Sigmoid colon (tissue), 7 donors: ENCODE results near the gene ZDHHC7. TPM values are rescaled to one million over a fixed set of nuclear protein-coding genes. Genes with fewer than 3 reads are reported as not detected.

ENCODE experiments used
- DNase-seq: peaks from one replicate; pipeline ENCODE4 v3.0.0-alpha.2; 2019
- H3K27ac ChIP-seq, 4 donors: fragments of 200-600 bp; sonication (generic); one replicate each; pipeline ENCODE4 v1.5.1; 2016 to 2019; ENCODE audit warnings: mild to moderate bottlenecking in 1 of 4
- H3K27me3 ChIP-seq, 3 donors: fragments of 200-600 bp; sonication (generic); one replicate each; pipeline ENCODE4 v1.5.1; 2019; ENCODE audit warnings: mild to moderate bottlenecking in 1 of 3
- H3K36me3 ChIP-seq, 4 donors: fragments of 200-600 bp; sonication (generic); one replicate each; pipeline ENCODE4 v1.5.1; 2016 to 2019
- H3K4me1 ChIP-seq, 4 donors: fragments of 200-600 bp; sonication (generic); one replicate each; pipeline ENCODE4 v1.5.1; 2017 to 2019
- H3K4me3 ChIP-seq, 4 donors: fragments of 200-600 bp; sonication (generic); one replicate each; pipeline ENCODE4 v1.5.1; 2017 to 2019; ENCODE audit warnings: mild to moderate bottlenecking in 2 of 4, moderate library complexity in 1 of 4
- H3K9me3 ChIP-seq, 4 donors: fragments of 200-600 bp in 3 of 4; sonication (generic) in 3 of 4; one replicate each; pipeline versions ENCODE4 v1.5.1 to v1.6.1; 2013 to 2019
- CTCF ChIP-seq, 4 experiments: fragments of 450-650 bp in 3 of 4; fragments of 200-600 bp in 1 of 4; IDR thresholded peaks; one replicate each; pipeline ENCODE4 v1.5.1; 2016 to 2019; ENCODE audit warnings: antibody characterized with exemption in 4 of 4, mild to moderate bottlenecking in 3 of 4, moderate library complexity in 2 of 4
- EP300 ChIP-seq, 4 donors: sonication (generic); formaldehyde crosslinking; IDR thresholded peaks; one replicate each; pipeline ENCODE4 v1.6.1; 2017; ENCODE audit warnings: antibody characterized with exemption in 4 of 4
- POLR2A ChIP-seq, 2 donors: fragments of 450-650 bp; IDR thresholded peaks; one replicate each; pipeline ENCODE4 v1.6.1; 2016; ENCODE audit warnings: antibody characterized with exemption in 2 of 2, mild to moderate bottlenecking in 2 of 2, moderate library complexity in 2 of 2
- POLR2AphosphoS5 ChIP-seq, 4 donors: sonication (generic); formaldehyde crosslinking; IDR thresholded peaks; one replicate each; pipeline ENCODE4 v1.6.1; 2017; ENCODE audit warnings: antibody characterized with exemption in 4 of 4
- WGBS, 2 donors: extraction: QIAGEN DNeasy Blood & Tissue Kit; methylation state at CpG; one replicate each; pipeline ENCODE4 v1.1.7; 2013; 5-methylcytosine and 5-hydroxymethylcytosine counted together
- intact Hi-C: fragments of 100-400 bp; cut with DNase I; formaldehyde crosslinking; loops from one replicate; pipeline ENCODE4 v1.15.1; 2023
- polyA plus RNA-seq, 3 donors: library from polyadenylated mRNA; stranded (reverse); fragments of 200-250 nt; gene quantifications; one replicate each; pipeline ENCODE4 v1.2.3, GENCODE V29; 2013
- total RNA-seq, 4 donors: library from RNA; depleted of rRNA; stranded (reverse); fragments of >200 nt; gene quantifications; one replicate each; pipeline ENCODE4 v1.1.0, GENCODE V29; 2016
- donor health status: healthy with polysubstance abuse.
- donor health status: Bipolar disorder and iron deficiency.
- donor health status: healthy.

Gene ZDHHC7
- total and polyA plus RNA-seq, 7 donors: 20.8 to 69.5 (median 56.2) TPM

DNA sequence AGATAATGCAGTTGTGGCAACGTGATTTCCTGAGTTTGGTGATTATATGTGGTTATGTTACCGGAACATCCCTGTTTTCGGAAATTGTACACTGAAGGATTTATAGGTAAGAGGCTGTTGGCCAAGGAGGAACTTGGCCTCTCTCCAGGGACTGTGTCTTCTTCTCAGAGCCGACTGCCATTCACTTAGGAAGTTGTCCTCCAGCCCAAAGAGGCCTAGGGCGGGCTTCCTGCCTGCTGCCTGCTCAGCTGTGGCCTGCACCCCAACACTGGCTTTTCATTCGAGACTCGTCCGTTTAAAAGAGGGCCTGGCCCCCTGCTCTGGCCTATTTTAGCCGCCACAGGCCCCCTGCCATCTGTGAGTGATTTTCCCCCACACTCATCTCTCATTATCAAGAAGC lies 64.3 kb downstream of the ZDHHC7 start:
- Histone ChIP-seq H3K4me1 (peaks cover 0 to 28% (median 13%) of the 10 kb centered on the region in 4 donors), H3K27ac (peak overlapping the region in 1 of 4 donors; percentile 23), H3K4me3 (no peak overlapping the region), H3K27me3 (no peaks in the 10 kb centered on the region), H3K36me3 (no peaks in the 10 kb centered on the region), H3K9me3 (no peaks in the 10 kb centered on the region)
- WGBS, 2 donors: 12 to 23% methylated on average over 9 of the region's 9 CpGs
- intact Hi-C loops: no loop called here
- TF ChIP-seq CTCF (IDR thresholded peaks at IDR 0.05): no peak
- peak in 3 of 4 donors; percentile 29 to 63 (median 47) for TF ChIP-seq POLR2AphosphoS5 (IDR thresholded peaks at IDR 0.05)
- peak; percentile 84 for DNase-seq

DNA sequence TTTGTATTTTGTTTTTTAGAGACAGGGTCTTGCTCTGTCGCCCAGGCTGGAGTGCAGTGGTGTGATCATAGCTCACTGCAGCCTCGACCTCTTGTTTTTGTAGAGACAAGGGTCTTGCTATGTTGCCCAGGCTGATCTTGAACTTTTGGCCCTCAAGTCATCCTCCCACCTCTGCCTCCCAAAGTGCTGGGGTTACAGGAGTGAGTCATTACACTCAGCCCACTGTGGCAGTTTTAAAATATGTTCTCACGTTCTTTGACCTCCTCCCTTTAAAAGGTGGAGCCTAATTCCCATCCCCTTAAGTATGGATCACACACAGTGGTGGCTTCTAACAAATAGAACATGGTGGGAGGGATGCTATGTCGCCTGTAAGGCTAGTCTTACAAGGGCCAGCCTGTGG lies 67.7 kb downstream of the ZDHHC7 start:
- H3K36me3 ChIP-seq: no peaks in the 10 kb centered on the region
- H3K4me1 ChIP-seq: peaks cover 0 to 14% (median 8%) of the 10 kb centered on the region in 4 donors
- DNase-seq: no peak
- intact Hi-C loops: no loop called here
- no peaks in the 10 kb centered on the region for H3K9me3 ChIP-seq
- TF ChIP-seq EP300 (IDR thresholded peaks at IDR 0.05): no peak
- TF ChIP-seq CTCF (IDR thresholded peaks at IDR 0.05): no peak
- TF ChIP-seq POLR2A (IDR thresholded peaks at IDR 0.05): no peak
- no peak for TF ChIP-seq POLR2AphosphoS5 (IDR thresholded peaks at IDR 0.05)
- no peak overlapping the region for H3K27ac ChIP-seq
- 79 to 83% methylated on average over 4 of the region's 4 CpGs for WGBS, 2 donors
- no peak overlapping the region for H3K4me3 ChIP-seq
- H3K27me3 ChIP-seq: no peaks in the 10 kb centered on the region

DNA sequence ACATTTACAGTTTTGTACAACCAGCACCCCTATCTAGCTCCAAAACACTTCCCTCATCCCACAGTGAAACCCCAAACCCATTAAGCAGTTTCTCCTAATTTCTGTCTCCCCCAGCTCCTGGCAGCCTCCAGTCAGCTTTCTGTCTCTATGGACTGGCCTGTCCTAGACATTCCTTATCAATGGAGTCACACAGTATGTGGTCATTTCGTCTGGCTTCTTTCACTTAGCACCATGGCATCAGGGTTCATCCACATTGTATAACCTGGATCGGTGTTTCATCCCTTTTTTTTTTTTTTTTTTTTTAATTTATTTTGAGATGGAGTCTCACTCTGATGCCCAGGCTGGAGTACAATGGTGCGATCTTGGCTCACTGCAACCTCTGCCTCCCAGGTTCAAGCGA lies 68.5 kb downstream of the ZDHHC7 start:
- no peak for TF ChIP-seq POLR2A (IDR thresholded peaks at IDR 0.05)
- TF ChIP-seq POLR2AphosphoS5 (IDR thresholded peaks at IDR 0.05): no peak
- TF ChIP-seq CTCF (IDR thresholded peaks at IDR 0.05): no peak
- no peak for TF ChIP-seq EP300 (IDR thresholded peaks at IDR 0.05)
- Histone ChIP-seq H3K4me1 (peaks cover 0 to 12% (median 8%) of the 10 kb centered on the region in 4 donors), H3K36me3 (no peaks in the 10 kb centered on the region), H3K27me3 (no peaks in the 10 kb centered on the region), H3K9me3 (no peaks in the 10 kb centered on the region), H3K4me3 (no peak overlapping the region), H3K27ac (no peak overlapping the region)
- WGBS, 2 donors: 92 to 96% methylated on average over 4 of the region's 4 CpGs
- intact Hi-C loops: no loop called here
- DNase-seq: no peak

DNA sequence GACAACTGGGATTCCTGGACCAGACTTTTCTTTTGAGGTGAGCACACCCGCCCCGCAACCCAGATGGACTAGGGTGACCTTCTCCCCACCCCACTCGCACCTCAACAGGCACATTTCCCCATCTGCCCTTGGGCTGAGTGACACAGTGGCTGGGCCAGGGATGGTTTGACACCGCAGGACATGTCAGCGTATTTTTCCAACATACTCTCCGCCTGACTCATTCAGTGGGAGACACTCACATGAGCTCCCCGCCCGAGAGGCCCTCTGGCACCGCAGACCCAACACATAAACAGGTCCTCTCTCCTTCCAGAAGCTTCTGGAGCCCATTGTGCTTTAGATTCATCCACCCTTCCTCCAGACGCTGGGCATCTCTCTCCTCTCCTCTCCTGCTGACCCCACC lies 69.4 kb downstream of the ZDHHC7 start:
- no peak overlapping the region for H3K27ac ChIP-seq
- TF ChIP-seq CTCF (IDR thresholded peaks at IDR 0.05): no peak
- no peak for TF ChIP-seq POLR2A (IDR thresholded peaks at IDR 0.05)
- no peak for TF ChIP-seq EP300 (IDR thresholded peaks at IDR 0.05)
- TF ChIP-seq POLR2AphosphoS5 (IDR thresholded peaks at IDR 0.05): no peak
- intact Hi-C loops: no loop called here
- no peak overlapping the region for H3K4me3 ChIP-seq
- no peak for DNase-seq
- no peaks in the 10 kb centered on the region for H3K36me3 ChIP-seq
- 87 to 88% methylated on average over 10 of the region's 10 CpGs for WGBS, 2 donors
- no peaks in the 10 kb centered on the region for H3K27me3 ChIP-seq
- H3K4me1 ChIP-seq: peaks cover 0 to 3% (median 2%) of the 10 kb centered on the region in 4 donors
- no peaks in the 10 kb centered on the region for H3K9me3 ChIP-seq
